ENCODE data around the gene SLC17A8.

- TF ChIP-seq EZH2 (IDR thresholded peaks at IDR 0.05; ENCODE audit: insufficient read depth, poor library complexity, severe bottlenecking) (no peak), EZH2phosphoT487 (IDR thresholded peaks at IDR 0.05; ENCODE audit: insufficient read depth, low read depth) (no peak)
These were observed 39.5 kb upstream of the SLC17A8 start for GRCh38 chr12:100317371-100317770.
